Lower leg skin (tissue), 4 donors: Measurements from ENCODE around the gene UQCR11. TPM values are rescaled to one million over a fixed set of nuclear protein-coding genes. Genes with fewer than 3 reads are reported as not detected.

Experiments used
- DNase-seq, 2 donors: peaks; one replicate each; pipeline ENCODE4 v3.0.0-alpha.2; 2019; ENCODE audit warnings: low spot score in 2 of 2
- H3K4me3 ChIP-seq: fragments of 200-600 bp; sonication (generic); 2 replicates; pipeline ENCODE4 v1.5.1; 2017; ENCODE audit warnings: mild to moderate bottlenecking, low read depth; ENCODE audit not compliant: poor library complexity, severe bottlenecking
- CTCF ChIP-seq, 3 donors: fragments of 450-650 bp; IDR thresholded peaks; one replicate each; pipeline ENCODE4 v1.5.1; 2016; ENCODE audit warnings: antibody characterized with exemption in 3 of 3, mild to moderate bottlenecking in 3 of 3, moderate library complexity in 2 of 3
- POLR2A ChIP-seq, 2 donors: fragments of 450-650 bp; IDR thresholded peaks; one replicate each; pipeline ENCODE4 v1.6.1; 2016 to 2017; ENCODE audit warnings: antibody characterized with exemption in 2 of 2, mild to moderate bottlenecking in 1 of 2, moderate library complexity in 1 of 2
- WGBS, 2 donors: methylation state at CpG; one replicate each; pipeline ENCODE4 v1.1.5; 2018; 5-methylcytosine and 5-hydroxymethylcytosine counted together
- intact Hi-C: fragments of 100-400 bp; cut with DNase I; formaldehyde crosslinking; loops from one replicate; pipeline ENCODE4 v1.15.0; 2023; ENCODE audit warnings: low total_unique reads
- total RNA-seq, 4 donors: library from RNA; depleted of rRNA; stranded (reverse); fragments of >200 nt; gene quantifications; one replicate each; pipeline ENCODE4 v1.1.0, GENCODE V29; 2016

UQCR11 gene
- total RNA-seq, 4 donors from 2014 or later, result 24.8 to 71.8 (median 46.1) TPM

GRCh38 chr19:1561236-1561842 is 43.9 kb downstream of the UQCR11 start:
- intact Hi-C loops, result no loop called here

GRCh38 chr19:1560286-1560882 is 44.9 kb downstream of the UQCR11 start:
- 55 to 57% methylated on average over 23 to 24 of the region's 25 CpGs for WGBS, 2 donors
- TF ChIP-seq POLR2A (IDR thresholded peaks at IDR 0.05), result no peak
- no peak for TF ChIP-seq CTCF (IDR thresholded peaks at IDR 0.05)
- intact Hi-C loops, result no loop called here
- H3K4me3 ChIP-seq, result no peak overlapping the region
- DNase-seq, result no peak

More at GRCh38 chr19:1561236-1561842, 43.9 kb downstream of the UQCR11 start:
- TF ChIP-seq CTCF (IDR thresholded peaks at IDR 0.05), result no peak
- TF ChIP-seq POLR2A (IDR thresholded peaks at IDR 0.05), result no peak
- WGBS, 2 donors, result 89% methylated on average over 15 to 17 of the region's 17 CpGs
- DNase-seq, result no peak
- no peak overlapping the region for H3K4me3 ChIP-seq

GRCh38 chr19:1558552-1558951 is 46.7 kb downstream of the UQCR11 start:
- H3K4me3 ChIP-seq, result no peak overlapping the region
- TF ChIP-seq CTCF (IDR thresholded peaks at IDR 0.05) (no peak), POLR2A (IDR thresholded peaks at IDR 0.05) (no peak)
- no peak for DNase-seq
- intact Hi-C loops, result no loop called here
- 82 to 87% methylated on average over 6 to 12 of the region's 12 CpGs for WGBS, 2 donors

GRCh38 chr19:1556390-1557070 is 48.7 kb downstream of the UQCR11 start:
- WGBS, 2 donors, result 96% methylated on average over 53 to 62 of the region's 66 CpGs
- no peak overlapping the region for H3K4me3 ChIP-seq
- no peak for TF ChIP-seq POLR2A (IDR thresholded peaks at IDR 0.05)
- TF ChIP-seq CTCF (IDR thresholded peaks at IDR 0.05), result no peak
- intact Hi-C loops, result no loop called here
- no peak for DNase-seq

GRCh38 chr19:1555487-1556389 is 49.5 kb downstream of the UQCR11 start:
- no peak overlapping the region for H3K4me3 ChIP-seq
- no peak for TF ChIP-seq POLR2A (IDR thresholded peaks at IDR 0.05)
- TF ChIP-seq CTCF (IDR thresholded peaks at IDR 0.05), result no peak
- no peak for DNase-seq
- whole genome bisulfite sequencing, 2 donors, result 94% methylated on average over 101 to 115 of the region's 121 CpGs
- intact Hi-C loops, result no loop called here
